ENCODE measurements around the gene SLC25A52.
"Not testable (repeated sequence)": the region's sequence is repeated elsewhere in the genome, so short reads cannot be mapped to it uniquely, and the experiment has no call there.

SLC25A52 gene, protein sequence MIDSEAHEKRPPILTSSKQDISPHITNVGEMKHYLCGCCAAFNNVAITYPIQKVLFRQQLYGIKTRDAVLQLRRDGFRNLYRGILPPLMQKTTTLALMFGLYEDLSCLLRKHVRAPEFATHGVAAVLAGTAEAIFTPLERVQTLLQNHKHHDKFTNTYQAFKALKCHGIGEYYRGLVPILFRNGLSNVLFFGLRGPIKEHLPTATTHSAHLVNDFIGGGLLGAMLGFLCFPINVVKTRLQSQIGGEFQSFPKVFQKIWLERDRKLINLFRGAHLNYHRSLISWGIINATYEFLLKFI

DNA sequence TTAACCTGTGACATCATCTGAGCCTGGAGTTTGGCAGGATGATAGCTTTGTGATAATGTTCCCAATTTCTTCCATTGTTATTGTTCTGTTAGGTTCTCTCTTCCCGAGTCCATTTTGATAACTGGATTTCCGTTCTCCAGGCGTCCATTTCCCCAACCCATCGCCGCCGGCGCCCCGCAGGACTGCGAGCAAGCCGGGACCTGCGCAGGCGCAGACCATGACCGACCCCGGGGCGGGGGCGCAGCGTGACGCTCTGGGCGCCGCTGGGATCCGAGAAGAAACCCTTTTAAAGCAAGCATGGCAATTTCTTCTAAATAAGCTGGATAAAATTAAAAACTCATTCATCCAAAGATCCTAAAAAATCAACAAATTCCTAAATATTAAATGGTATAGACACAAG lies at the start of gene SLC25A52:
Gene SLC25A52, minus strand, starts transcription at position 186 of the 400 bp plus-strand sequence. CDS start 219 bp downstream, outside the sequence.
- DNase-seq (ENCODE audit: low read depth in 2 of 2), result no peak

DNA sequence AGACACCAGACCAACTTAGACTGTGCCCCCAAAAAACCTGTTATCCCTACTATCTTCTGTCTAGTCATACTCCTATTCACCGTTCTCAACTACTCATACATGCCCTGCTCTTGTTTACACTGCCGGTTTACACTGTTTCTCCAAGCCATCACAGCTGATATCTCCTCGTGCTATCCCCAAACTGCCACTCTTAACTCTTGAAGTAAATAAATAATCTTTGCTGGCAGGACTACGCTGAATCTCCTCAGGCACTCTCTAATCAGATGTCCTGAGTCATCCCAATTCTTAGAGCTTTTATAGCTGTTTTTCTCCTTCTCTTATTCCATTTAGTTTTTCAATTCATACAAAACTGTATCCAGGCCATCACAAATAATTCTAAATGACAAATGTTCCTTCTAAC lies 48.4 kb upstream of the SLC25A52 start:
- DNase-seq (ENCODE audit: low read depth in 2 of 2), result not testable (repeated sequence)

DNA sequence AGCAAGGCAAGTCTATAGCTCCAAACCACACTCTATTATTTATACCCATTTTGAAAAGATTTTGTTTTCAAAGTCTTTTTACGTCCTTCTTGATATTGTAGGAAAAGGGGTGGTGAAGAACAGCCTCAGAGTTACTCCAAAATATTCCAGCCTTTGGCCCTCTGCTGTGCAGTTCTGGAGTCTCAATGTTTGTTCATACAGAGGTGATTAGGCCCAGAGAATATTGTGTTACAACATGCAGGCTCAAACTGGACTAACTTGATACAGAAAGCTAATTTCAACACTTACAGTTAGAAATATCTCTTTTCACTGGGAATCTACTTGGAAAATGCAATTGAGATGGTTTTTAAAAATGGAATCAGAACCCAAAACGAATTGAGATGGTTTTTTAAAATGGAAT lies 40.4 kb upstream of the SLC25A52 start:
- DNase-seq (ENCODE audit: low read depth in 2 of 2), result no peak

DNA sequence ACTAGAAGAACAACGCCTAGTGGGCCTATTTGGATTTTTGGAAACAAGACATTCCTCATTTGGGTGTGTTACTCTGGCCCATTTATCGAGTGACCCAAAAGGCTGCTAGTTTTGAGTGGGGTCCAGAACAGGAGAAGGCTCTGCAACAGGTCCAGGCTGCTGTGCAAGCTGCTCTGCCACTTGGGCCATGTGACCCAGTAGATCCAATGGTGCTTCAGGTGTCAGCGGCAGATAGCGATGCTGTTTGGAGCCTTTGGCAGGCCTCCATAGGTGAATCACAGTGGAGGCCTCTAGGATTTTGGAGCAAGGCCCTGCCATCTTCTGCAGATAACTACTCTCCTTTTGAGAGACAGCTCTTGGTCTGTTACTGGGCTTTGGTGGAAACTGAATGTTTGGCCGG lies 38.6 kb upstream of the SLC25A52 start:
- DNase-seq (ENCODE audit: low read depth in 2 of 2), result not testable (repeated sequence)

DNA sequence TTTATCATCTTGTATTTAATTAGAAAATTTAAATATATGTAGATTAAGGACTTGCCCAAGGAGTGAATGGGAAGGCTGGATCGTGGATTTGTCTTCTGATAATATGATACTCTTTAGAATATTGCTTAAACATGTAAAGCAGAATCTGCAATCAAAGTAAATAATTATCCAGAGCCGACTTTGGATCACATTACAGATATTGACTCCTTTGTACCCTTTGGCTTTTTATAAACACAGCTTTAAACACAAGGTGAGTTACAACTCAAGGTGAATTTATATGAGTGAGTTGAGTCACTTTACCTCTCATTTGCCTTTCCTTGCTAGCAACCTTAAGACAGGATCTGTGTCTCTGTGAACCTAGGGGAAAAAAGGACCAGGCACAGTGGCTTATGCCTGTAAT lies 37.7 kb upstream of the SLC25A52 start:
- no peak for DNase-seq (ENCODE audit: low read depth in 2 of 2)

DNA sequence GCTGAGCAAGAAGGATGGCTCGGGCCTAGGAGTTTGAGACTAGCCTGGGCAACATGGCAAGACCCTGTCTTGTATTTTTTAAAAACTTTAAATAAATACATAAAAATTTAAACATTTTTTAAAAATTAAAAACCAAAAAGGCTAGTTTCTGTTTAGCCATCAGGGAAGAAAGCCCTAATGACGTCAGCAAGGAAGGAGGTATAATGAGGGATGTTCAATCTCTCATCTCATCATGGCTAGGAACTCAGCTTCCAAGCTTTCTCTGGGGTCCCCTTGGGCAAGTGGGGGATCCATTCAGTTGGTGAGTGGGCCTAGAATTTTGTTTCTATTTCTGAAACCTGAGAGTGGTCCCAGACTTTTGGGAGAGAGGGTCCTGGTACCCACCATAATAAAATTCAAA lies 35.1 kb upstream of the SLC25A52 start:
- DNase-seq (ENCODE audit: low read depth in 2 of 2), result no peak

DNA sequence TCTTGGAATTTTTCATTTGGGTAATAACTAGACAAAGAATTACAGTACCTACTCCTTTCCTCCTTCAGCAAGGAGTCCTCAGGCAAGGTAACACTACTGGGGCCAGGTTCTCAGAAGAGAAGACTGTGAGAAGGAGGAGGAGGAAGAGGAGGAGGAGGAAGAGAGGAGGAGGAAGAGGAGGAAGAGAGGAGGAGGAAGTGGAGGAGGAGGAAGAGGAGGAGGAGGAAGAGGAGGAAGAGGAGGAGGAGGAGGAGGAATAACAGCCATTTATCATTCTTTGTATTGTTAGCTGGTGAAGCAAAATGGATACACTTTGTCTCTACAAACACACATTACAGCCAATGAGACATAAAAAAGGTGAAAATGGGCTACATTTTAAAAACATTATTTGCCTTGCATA lies 32.9 kb upstream of the SLC25A52 start:
- no peak for DNase-seq (ENCODE audit: low read depth in 2 of 2)

DNA sequence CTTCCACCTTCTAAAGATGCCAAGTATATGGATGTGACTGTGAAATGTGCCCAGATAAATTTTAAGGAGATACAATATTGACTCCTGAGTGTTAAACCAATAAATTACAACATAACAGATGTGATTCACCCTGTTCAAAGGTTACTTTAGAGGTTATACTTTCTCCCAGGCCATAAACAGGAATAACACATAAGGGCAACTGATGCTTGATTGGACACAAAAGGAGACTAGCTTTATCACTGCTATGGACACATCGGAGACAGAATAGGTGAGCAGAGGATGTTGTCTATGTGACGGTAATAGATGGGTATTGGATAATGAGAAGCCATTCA lies 31.9 kb upstream of the SLC25A52 start:
- no peak for DNase-seq (ENCODE audit: low read depth in 2 of 2)

DNA sequence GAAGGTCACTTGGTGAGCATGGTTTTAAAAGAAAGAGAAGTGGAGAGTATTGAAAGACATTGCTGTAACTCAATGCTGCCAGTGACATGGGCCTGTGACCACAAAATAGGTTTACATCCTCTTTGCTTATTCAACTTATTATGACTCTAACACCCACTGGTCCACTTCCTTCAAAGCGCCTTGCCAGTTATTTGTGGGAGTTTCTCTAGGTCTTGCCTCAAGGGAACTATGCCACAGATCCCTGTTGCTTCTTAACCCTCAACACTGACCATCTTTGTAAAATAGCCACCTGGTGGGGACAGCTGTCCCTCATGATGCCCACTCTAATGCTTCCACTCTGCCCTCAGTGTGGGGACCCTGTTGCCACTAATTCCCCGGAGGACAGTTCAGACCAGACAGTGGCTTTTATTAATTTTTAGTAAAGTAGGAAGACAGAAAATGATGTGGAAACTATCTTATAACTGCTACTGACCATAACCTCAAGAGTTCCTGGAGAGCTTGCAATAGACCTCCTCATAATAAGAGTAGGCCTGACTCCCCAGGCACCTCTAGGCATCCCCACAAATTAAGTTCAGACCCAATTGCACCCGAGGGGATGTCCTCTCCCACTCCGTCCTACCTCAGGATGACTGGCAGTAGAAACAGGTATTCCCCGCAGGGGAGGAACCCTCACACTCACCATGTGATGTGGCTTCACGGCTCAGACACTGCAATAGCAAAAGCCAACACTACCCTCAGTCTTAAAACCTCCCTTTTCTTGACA lies 31.3 kb upstream of the SLC25A52 start:
- no peak for DNase-seq (ENCODE audit: low read depth in 2 of 2)

DNA sequence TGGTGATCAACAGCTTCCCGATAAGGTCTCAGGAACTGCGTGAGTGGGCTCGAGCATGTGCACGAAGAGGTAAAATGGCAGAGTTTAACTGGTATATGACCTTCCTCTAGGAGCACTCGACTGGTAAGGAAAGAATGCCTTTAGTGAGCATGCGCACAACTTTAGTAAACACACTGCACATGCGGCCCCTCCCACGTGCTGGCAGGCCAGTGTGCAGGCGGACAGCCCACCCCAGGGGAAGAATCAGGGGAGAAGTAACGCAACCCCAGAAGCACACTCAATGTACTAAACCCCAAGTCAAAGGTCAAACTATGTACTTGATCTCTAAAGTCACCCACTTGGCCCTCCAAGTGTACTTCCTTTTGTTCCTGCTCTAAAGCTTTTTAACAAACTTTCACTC lies 28.7 kb upstream of the SLC25A52 start:
- no peak for DNase-seq (ENCODE audit: low read depth in 2 of 2)

DNA sequence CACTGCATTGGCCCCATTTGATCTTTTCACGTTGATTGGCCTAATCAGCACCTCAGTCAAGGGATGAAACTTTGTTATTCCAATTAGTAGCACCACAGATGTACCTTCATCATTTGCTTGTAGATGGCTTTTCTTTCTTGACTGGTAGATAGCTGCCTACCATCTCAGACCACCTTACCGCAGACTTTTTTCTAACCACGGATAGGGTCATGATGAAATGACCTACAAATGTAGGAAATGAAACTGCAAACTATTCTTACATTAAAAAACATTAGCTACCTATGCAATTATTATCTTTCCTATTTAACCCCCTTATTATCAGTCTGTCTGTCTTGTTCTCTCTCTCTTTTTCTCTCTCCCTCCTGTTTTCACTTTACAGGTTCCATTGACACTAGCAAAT lies 22.4 kb upstream of the SLC25A52 start:
- DNase-seq (ENCODE audit: low read depth in 2 of 2), result no peak

DNA sequence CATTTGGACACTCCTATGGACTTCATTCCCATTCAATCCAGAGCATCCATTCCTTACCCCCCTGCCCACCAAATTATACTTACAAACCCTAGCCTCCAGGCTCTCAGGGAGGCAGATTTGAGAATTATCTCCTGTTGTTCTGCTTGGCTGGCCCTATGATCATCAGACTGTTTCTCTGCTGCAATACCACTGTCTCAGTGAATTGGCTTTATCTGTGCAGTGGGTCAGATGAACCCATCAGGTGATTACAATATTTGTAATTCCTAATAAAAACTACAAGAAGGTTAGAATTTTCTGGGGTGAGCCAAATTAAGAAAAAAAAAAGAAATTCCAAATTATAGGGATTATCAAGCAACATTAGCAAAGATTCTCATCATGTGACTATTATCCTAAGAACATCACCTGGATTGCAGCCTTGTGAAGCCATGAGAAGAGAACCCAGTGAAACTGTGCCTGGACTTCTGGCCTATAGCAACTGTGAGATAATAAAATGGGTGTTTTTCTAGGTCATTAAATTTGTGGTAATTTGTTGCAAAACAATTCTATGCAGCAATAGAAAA lies 17.8 kb upstream of the SLC25A52 start:
- DNase-seq (ENCODE audit: low read depth in 2 of 2), result no peak

DNA sequence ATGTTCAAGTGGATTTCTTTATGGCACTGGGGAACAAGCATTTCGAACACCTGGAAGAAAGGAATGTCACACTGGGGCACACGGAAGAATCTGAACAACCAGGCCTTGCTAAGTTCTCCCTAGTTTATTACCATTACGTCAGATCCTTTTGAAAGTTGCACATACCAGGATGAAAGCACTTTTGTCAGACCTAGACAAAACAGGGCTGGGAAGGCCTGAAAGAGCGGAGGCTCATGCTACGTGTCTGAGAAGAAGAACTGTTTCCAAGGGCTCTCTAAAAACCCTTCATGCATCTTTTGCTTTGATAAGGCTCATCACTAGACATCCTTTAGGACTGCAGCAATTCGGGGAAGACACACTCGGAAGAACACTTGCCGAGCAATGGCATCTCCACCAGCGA lies 15.4 kb upstream of the SLC25A52 start:
- no peak for DNase-seq (ENCODE audit: low read depth in 2 of 2)

DNA sequence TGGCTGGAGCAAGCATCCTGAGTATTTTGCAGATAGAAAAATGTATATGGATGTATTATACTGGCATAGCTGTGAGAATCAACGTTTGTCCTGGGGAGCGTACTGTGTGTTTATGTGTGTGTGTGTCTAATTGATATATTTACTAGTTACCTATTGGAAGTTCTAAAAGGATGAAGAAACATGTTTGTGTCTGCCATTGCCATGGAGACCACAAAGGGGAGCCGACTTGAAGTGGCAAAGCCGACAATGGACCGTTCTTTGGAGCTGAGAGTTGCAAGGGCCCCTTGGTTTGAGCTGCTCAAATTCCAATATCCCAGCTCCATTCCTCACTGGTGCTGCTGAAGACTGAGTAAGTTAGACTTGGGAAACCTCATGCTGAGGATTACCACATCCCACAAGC lies 14.3 kb upstream of the SLC25A52 start:
- no peak for DNase-seq (ENCODE audit: low read depth in 2 of 2)

DNA sequence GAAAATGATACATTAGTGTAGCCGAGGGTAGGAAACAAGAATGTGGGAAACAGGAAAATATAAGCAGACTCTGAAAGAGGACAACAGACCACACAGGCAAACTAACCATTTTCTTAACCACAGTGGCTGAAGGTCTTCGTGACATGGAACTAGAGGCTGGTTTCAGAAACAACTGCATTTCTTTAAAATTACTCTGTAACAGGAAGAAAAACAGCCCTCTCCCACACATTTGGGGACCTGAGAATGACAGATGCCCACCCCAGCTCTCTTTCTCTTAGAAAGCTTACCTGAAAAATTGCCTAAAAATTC lies 13.8 kb upstream of the SLC25A52 start:
- no peak for DNase-seq (ENCODE audit: low read depth in 2 of 2)

DNA sequence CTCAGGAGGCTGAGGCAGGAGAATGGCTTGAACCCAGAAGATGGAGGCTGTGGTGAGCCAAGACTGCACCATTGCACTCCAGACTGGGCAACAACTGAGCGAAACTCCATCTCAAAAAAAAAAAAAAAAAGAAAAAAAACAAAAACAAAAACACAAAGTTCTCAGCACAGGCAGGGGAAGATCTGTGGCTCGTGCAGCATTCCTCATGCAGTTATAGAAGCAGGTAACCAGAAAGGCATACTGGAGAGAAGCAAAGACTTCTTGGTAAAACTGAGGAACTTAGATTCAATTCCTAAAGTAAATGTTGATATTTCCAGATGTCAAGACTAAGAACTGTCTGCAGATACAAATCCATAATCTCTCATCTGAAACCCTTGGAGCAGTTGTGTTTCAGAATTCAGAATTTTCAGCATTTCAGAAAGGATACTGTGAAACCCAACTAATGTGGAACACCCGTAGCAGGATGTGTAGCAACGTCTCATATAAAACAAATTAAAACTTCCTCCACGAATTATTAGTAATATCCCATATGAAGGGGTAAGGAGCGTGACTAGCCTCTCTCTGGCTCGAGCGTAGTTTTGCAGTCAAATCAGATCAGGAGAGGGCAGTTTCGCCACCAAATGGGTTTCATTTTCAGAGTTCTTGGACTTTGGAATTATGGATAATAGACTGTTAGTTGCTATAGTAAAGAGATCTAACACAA lies 13.2 kb upstream of the SLC25A52 start:
- no peak for DNase-seq (ENCODE audit: low read depth in 2 of 2)

DNA sequence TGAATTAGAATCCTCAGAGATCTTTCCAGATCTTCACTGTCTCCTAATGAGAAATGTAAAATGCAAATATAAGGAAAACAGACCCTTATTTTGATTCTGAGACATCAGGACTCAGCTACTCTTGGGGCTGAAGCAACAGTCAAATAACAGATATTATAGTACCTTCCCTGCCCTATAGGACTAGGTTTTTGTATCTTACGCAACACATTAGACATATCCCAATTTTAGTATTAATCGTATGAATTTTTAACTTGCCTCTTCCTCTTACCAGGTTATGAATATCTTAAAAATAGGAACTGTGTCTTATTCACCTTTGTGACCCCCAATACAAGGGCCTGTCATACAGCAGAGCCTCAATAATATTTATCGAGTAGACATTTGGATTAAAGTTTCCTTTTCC lies 12.0 kb upstream of the SLC25A52 start:
- DNase-seq (ENCODE audit: low read depth in 2 of 2), result no peak

DNA sequence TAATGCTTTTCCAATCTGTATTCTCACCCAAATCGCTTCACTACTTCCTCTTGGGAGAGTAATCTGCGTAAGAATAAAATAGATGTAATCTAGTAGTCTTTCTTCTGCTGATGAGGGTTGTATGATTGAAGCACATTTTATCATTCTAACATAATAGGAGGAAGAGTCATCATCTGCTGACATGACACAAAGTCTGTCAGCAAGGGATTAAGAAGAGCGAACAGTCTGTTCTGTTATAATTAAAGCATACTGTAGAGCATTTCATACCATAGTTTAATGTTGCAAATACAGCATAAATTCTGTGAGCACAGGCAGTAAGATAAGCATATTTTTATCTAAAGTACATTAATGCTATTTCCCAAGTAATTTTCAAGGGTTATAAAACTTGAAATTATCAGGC lies 10.4 kb downstream of the SLC25A52 start:
- DNase-seq (ENCODE audit: low read depth in 2 of 2), result no peak

DNA sequence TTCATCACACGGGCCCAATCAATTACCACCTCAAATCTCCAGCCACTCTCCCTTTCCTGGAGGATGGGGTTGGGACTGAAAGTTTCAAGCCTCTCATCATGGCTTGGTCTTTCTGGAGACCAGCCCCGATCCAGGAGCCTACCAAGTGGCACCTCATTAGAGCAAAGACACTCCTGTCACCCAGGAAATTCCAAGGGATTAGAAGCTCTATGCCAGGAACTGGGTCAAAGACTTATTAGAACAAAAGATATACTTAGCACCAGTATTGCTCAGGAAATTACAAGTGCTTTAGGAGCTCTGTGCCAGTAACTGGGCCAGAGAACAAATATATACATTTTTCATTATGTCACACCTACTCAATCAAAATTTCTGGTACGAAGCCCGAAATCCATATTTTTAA lies 14.3 kb downstream of the SLC25A52 start:
- no peak for DNase-seq (ENCODE audit: low read depth in 2 of 2)

DNA sequence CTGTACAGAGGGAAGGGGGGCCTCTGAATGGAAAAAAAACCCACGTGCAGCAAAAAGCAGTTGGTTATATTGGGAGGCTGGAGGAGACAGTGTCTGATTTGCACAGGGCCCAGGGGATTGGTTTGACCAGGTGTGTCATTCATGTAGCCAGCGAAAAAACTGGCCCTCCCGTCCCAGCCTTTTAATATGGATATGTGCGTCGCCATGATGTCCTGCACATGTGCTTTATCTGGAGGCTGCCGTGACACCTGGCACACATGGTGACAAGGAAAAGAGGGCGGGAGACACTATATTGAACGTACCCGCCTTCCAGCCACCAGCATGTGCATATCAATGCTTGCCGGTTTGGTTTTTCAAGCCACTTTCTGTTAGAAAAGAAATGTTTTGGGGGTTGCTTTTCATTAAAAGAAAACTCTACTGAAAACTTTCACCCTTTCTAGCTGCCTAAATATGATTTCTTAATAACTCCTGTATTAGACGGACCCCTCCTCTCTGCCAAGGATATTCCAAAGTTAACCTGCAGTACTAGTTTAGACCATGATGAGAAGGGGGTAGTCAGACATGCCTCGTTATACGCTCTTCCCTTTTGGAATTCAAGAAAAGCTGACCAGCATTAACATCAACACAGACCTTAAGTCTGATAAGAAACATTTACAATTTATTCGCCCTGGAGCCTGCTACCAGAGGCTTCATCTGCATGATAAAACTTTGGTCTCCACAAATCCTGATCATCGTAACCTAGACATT lies 16.2 kb downstream of the SLC25A52 start:
- DNase-seq (ENCODE audit: low read depth in 2 of 2), result no peak

DNA sequence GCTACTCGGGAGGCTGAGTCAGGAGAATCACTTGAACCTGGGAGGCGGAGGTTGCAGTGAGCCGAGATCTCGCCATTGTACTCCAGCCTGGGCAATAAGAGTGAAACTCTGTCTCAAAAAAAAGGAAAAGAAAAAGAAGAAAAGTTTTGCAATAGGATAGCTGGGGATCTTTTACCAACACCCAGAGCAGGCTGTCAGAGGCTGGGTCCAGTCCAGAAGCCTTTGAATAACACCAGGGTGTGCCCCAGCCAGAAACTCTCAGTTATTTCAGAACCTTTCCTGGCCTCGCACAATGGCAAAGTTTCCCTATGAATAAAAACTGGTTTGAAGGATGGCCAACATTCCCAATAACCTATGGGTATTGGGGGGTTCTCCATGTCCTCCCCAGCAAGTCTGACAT lies 17.1 kb downstream of the SLC25A52 start:
- not testable (repeated sequence) for DNase-seq (ENCODE audit: low read depth in 2 of 2)

DNA sequence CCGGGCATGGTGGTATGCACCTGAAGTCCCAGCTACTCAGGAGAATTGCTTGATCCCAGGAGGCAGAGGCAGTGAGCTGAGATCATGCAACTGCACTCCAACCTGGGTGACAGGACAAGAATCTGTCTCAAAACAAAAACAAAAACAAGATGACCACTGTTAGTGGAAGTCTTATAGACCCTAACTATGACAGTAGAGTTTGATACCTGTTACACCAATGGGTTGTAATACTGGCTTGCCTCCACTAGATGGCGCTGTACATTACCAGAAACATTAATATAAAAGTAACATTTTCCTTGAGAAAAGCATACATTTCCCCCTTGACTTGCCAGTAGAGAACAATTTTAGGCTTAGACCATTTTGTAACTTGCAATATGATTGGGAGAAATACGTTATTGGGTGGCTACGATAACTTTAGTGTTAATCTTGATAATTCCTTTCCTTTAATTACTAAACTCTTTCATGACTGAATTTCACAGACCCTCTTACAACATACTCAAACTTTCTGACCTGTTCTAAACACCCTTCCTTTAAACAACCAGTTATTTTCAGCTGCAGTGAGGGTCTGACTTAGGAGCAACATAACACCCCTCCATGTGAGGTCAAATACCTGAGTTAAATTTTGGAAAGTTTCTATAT lies 19.5 kb downstream of the SLC25A52 start:
- peak in 1 of 2 donors; percentile 24 for DNase-seq (ENCODE audit: low read depth in 2 of 2)
